Nephron progenitor cell (in vitro differentiated cells): ENCODE measurements around the gene SNAP23.

Experiments used
- DNase-seq: peaks from one replicate; pipeline ENCODE4 v3.0.0; 2021
- H3K27ac Mint-ChIP-seq: 2 replicates; pipeline ENCODE4 v1.8.0; 2021; ENCODE audit warnings: mild to moderate bottlenecking, moderate library complexity, mixed read lengths
- H3K27me3 Mint-ChIP-seq: 2 replicates; pipeline ENCODE4 v1.8.0; 2021; ENCODE audit warnings: mild to moderate bottlenecking, low read depth, mixed read lengths; ENCODE audit not compliant: poor library complexity
- H3K36me3 Mint-ChIP-seq: 2 replicates; pipeline ENCODE4 v1.8.0; 2021; ENCODE audit warnings: low read depth, mixed read lengths
- H3K4me1 Mint-ChIP-seq: 2 replicates; pipeline ENCODE4 v1.8.0; 2021; ENCODE audit warnings: mixed read lengths
- H3K4me3 Mint-ChIP-seq: 2 replicates; pipeline ENCODE4 v1.8.0; 2021; ENCODE audit warnings: mild to moderate bottlenecking, moderate library complexity, mixed read lengths
- H3K9me3 Mint-ChIP-seq: 2 replicates; pipeline ENCODE4 v1.8.0; 2021; ENCODE audit warnings: mild to moderate bottlenecking, moderate library complexity, mixed read lengths
- CTCF ChIP-seq: fragments of 200-600 bp; sonication (generic); IDR thresholded peaks from 2 replicates; pipeline ENCODE4 v1.5.0; 2021; ENCODE audit warnings: antibody characterized with exemption

SNAP23 gene

GRCh38 chr15:42576776-42577175, 81.3 kb downstream of the SNAP23 start:
- H3K36me3 Mint-ChIP-seq: peaks cover 17% of the 10 kb centered on the region
- H3K4me3 Mint-ChIP-seq: peak overlapping the region; percentile 97
- no peak overlapping the region for H3K27ac Mint-ChIP-seq
- H3K4me1 Mint-ChIP-seq: peaks cover 22% of the 10 kb centered on the region
- peaks cover 83% of the 10 kb centered on the region for H3K27me3 Mint-ChIP-seq
- peaks cover 10% of the 10 kb centered on the region for H3K9me3 Mint-ChIP-seq
- TF ChIP-seq CTCF: no peak
- DNase-seq: no peak

- H3K4me3 Mint-ChIP-seq: peak overlapping the region; percentile 31
- no peak overlapping the region for H3K27ac Mint-ChIP-seq
- DNase-seq: no peak
- H3K4me1 Mint-ChIP-seq: peaks cover 27% of the 10 kb centered on the region
- peaks cover 10% of the 10 kb centered on the region for H3K9me3 Mint-ChIP-seq
- peaks cover 76% of the 10 kb centered on the region for H3K27me3 Mint-ChIP-seq
- H3K36me3 Mint-ChIP-seq: peaks cover 17% of the 10 kb centered on the region
- no peak for TF ChIP-seq CTCF
Observed at GRCh38 chr15:42577514-42578031, 82.1 kb downstream of the SNAP23 start.

- Mint-ChIP-seq H3K27ac (no peak overlapping the region), H3K9me3 (peaks cover 10% of the 10 kb centered on the region), H3K4me3 (no peak overlapping the region), H3K36me3 (peaks cover 17% of the 10 kb centered on the region), H3K4me1 (peaks cover 42% of the 10 kb centered on the region), H3K27me3 (peaks cover 64% of the 10 kb centered on the region)
- TF ChIP-seq CTCF: no peak
- no peak for DNase-seq
Observed at GRCh38 chr15:42578984-42579537, 83.6 kb downstream of the SNAP23 start.

- TF ChIP-seq CTCF: no peak
- Mint-ChIP-seq H3K36me3 (peaks cover 22% of the 10 kb centered on the region), H3K27ac (peak overlapping the region; percentile 53), H3K4me1 (peaks cover 45% of the 10 kb centered on the region), H3K27me3 (peaks cover 47% of the 10 kb centered on the region), H3K9me3 (peaks cover 10% of the 10 kb centered on the region), H3K4me3 (peak overlapping the region; percentile 85)
- DNase-seq: peak; percentile 88
Observed at GRCh38 chr15:42581272-42581730, 85.9 kb downstream of the SNAP23 start.
